ENCODE results near the gene KLF11.
A peak's percentile ranks its signal among the peaks of the same experiment; 100 is the strongest.
"Not testable (repeated sequence)": the region's sequence is repeated elsewhere in the genome, so short reads cannot be mapped to it uniquely, and the experiment has no call there.

KLF11 gene

DNA sequence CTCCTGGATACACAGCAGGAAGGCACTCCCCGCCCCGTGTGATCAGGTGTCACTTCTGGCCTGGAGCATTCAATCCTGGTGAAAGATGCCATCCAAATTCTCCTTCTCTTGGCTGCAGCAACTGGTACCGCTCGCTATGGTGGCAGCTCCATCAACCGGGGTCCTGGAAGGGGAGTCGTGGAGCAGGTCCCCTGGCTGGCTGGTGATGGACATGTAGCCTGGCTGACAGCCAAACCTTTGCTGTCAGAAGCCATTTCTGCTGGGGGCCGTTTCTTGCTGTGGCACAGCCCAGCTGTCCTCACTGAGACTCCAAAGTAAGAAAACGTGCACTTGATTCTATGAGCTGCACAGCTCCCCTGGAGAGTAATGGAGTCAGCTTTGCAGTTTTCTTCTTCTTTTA, 44.0 kb downstream of the KLF11 start:
- DNase-seq: no peak

- DNase-seq: no peak
These were observed 46.3 kb downstream of the KLF11 start for GRCh38 chr2:10089565-10090190.

DNA sequence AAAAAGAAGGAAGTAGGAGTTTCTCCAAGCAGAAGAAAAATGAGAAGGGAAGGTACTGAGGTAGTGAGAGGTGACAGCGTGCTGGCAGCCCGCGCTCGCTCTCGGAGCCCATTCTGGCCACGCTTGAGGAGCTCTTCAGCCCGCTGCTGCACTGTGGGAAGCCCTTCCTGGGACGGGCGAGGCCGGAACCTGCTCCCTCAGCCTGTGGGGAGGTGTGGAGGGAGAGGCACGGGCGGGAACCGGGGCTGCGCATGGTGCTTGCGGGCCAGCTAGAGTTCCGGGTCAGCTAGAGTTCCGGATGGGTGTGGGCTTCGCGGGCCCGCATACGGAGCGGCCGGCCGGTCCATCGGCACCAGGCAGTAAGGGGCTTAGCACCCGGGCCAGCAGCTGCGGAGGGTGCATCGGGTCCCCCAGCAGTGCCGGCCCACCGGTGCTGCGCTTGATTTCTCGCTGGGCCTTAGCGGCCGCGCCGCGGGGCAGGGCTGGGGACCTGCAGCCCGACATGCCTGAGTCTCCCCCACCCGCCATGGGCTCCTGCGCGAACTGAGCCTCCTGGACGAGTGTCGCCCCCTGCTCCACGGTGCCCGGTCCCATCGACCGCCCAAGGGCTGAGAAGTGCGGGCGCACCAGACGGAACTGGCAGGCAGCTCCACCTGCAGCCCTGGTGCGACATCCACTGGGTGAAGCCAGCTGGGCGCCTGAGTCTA, 48.0 kb downstream of the KLF11 start:
- DNase-seq: peak; percentile 21

DNA sequence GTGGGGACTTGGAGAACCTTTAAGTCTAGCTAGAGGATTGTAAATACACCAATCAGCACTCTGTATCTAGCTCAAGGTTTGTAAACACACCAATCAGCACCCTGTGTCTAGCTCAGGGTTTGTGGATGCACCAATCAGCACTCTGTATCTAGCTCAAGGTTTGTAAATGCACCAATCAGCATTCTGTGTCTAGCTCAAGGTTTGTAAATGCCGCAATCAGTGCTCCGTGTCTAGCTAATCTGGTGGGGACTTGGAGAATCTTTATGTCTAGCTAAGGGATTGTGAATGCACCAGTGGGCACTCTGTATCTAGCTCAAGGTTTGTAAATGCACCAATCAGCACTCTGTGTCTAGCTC, 48.5 kb downstream of the KLF11 start:
- DNase-seq: not testable (repeated sequence)

DNA sequence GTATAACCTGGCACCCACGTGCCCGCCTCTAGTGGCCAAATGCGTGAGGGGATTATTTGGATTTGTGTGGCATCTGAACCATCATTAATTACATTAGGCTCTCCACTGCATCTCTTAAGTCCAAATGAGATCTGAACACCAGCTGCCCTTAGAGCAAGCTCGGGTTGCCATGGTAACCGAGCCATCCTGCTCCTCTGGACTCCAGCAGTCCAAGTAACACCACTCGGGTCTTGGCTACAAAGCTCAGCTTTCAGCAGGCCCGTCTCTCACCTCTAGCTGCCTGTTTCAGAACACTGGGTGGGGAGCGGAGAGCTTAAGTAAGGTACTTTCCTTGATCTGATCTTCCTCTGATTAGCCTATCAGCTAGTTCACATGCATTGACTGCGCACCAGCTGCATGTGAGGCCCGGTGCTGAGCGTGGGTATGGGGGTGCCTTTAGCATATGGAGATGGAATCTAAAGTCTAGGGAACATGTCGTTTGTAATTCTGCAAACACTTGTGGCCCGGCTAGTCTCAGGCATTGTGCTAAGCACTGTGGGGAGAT, 51.0 kb downstream of the KLF11 start:
- no peak for DNase-seq

DNA sequence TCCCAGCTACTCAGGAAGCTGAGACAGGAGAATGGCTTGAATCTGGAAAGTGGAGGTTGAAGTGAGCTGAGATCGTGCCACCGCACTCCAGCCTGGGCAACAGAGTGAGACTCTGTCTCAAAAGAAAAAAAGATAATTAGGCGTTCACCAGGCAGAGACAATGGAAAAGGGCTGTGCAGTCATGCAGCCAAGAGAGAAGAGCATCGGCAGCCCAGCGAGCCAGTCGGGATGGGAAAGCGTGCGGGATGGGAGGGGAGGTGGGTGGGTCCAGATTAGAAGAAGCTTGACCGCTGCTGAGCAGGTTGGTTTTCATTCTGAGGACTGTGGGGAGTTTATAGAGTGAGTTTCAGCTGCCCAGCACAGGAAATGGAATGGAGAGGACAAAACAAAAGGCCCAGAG, 51.8 kb downstream of the KLF11 start:
- DNase-seq: no peak

GRCh38 chr2:10096641-10097040, 53.3 kb downstream of the KLF11 start:
- no peak for DNase-seq

GRCh38 chr2:10097352-10098148, 54.2 kb downstream of the KLF11 start:
- peak; percentile 36 for DNase-seq

DNA sequence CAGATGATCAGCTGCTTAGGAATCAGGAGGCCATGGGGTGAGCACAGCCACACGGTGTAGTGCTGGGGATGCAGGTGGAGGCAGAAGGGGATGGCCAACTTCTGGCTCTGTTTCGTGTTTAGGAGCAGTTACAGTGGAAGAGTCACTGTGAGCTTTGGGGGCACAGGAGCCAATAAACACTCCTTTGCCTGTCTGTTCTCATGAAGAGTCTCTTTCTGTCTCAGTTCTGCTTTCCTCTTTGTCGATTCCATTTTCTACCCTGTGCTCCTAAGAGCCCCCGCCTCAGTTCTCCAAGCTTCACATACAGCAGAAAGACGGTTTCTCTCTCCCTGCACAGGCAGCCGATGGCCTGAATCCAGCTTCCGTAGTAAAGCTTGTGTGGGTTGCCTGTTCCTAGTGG, 58.1 kb downstream of the KLF11 start:
- DNase-seq: no peak

- DNase-seq: no peak
These were observed 59.8 kb downstream of the KLF11 start for GRCh38 chr2:10103179-10103578.

Data from activated CD8-positive, alpha-beta memory T cell treated with anti-CD3 and anti-CD28 coated beads, Interleukin-2, amount 50 U/mL, for 4 hours (primary cell).